Chondrocyte (in vitro differentiated cells): ENCODE measurements around the gene ERLEC1. TPM values are rescaled to one million over a fixed set of nuclear protein-coding genes. Genes with fewer than 3 reads are reported as not detected.

Experiments used
- DNase-seq: peaks from one replicate; pipeline ENCODE4 v3.0.0; 2021; ENCODE audit warnings: mixed read lengths, low spot score
- H3K27ac Mint-ChIP-seq: one replicate; pipeline ENCODE4 v1.8.0; 2021; ENCODE audit warnings: mild to moderate bottlenecking, moderate library complexity, mixed read lengths; ENCODE audit not compliant: unreplicated experiment
- H3K27me3 Mint-ChIP-seq: 2 replicates; pipeline ENCODE4 v1.8.0; 2021; ENCODE audit warnings: low read depth, mixed read lengths
- H3K36me3 Mint-ChIP-seq: 2 replicates; pipeline ENCODE4 v1.8.0; 2021; ENCODE audit warnings: low read depth, mixed read lengths
- H3K4me1 Mint-ChIP-seq: 2 replicates; pipeline ENCODE4 v1.8.0; 2021; ENCODE audit warnings: low read depth, mild to moderate bottlenecking, mixed read lengths
- H3K4me3 Mint-ChIP-seq: one replicate; pipeline ENCODE4 v1.8.0; 2021; ENCODE audit warnings: mild to moderate bottlenecking, moderate library complexity, mixed read lengths; ENCODE audit not compliant: unreplicated experiment
- H3K9me3 Mint-ChIP-seq: 2 replicates; pipeline ENCODE4 v1.8.0; 2021; ENCODE audit warnings: low read depth, mixed read lengths
- total RNA-seq: library from RNA; stranded (reverse); gene quantifications from 3 replicates; pipeline ENCODE4 v1.2.1, GENCODE V29; 2021
- TF ChIP-seq, protein P1 (sequence below): fragments of 200-600 bp; sonication (generic); IDR thresholded peaks from 2 replicates; pipeline ENCODE4 v1.5.0; 2021; ENCODE audit warnings: antibody characterized with exemption, mild to moderate bottlenecking, moderate library complexity

Gene ERLEC1
- total RNA-seq, 1 donor from 2014 or later: 71.4 TPM

DNA sequence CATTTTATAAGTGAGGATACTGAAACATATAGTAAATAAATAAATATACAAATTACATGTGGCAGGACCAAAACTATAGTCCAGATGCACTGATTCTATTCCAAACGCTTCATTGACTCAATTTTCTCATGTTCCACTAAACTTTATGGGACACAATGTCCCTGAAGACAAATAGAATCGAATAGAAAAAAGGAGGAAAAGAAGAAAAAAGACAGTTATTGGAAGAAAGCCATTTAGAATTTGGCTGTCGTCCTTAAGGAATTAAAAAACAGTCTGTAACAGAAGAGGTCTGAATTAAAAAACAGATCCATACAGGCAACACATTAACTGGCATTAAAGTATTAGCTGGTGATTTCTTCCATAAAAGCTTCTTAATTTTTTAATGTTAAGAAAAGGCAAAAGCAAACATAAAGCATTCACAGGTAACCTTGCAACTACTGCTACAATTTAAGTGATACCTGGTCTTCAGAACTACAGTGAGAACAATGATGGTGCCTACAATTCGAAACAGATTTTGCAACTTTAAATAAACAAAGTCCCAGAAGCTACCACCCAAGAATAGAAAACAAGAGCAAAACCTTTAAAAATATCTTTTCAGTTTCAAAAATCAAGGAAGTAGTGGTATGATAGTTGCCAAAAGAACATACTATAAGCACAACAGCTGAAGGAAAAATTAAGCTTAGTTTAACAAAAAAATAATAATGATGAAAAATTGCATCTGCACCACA, 36.6 kb upstream of the ERLEC1 start:
- Mint-ChIP-seq H3K36me3 (peaks cover 15% of the 10 kb centered on the region), H3K27ac (no peak overlapping the region), H3K4me3 (no peak overlapping the region), H3K4me1 (peaks cover 15% of the 10 kb centered on the region), H3K27me3 (no peaks in the 10 kb centered on the region), H3K9me3 (peaks cover 3% of the 10 kb centered on the region)
- TF ChIP-seq, protein P1, sequence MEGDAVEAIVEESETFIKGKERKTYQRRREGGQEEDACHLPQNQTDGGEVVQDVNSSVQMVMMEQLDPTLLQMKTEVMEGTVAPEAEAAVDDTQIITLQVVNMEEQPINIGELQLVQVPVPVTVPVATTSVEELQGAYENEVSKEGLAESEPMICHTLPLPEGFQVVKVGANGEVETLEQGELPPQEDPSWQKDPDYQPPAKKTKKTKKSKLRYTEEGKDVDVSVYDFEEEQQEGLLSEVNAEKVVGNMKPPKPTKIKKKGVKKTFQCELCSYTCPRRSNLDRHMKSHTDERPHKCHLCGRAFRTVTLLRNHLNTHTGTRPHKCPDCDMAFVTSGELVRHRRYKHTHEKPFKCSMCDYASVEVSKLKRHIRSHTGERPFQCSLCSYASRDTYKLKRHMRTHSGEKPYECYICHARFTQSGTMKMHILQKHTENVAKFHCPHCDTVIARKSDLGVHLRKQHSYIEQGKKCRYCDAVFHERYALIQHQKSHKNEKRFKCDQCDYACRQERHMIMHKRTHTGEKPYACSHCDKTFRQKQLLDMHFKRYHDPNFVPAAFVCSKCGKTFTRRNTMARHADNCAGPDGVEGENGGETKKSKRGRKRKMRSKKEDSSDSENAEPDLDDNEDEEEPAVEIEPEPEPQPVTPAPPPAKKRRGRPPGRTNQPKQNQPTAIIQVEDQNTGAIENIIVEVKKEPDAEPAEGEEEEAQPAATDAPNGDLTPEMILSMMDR: no peak
- DNase-seq: no peak

- TF ChIP-seq, protein P1: no peak
- Mint-ChIP-seq H3K27me3 (no peaks in the 10 kb centered on the region), H3K9me3 (peaks cover 6% of the 10 kb centered on the region), H3K4me3 (no peak overlapping the region), H3K36me3 (peaks cover 19% of the 10 kb centered on the region), H3K27ac (no peak overlapping the region), H3K4me1 (peaks cover 11% of the 10 kb centered on the region)
- DNase-seq: no peak
These were observed 35.1 kb upstream of the ERLEC1 start for GRCh38 chr2:53751728-53752127.

DNA sequence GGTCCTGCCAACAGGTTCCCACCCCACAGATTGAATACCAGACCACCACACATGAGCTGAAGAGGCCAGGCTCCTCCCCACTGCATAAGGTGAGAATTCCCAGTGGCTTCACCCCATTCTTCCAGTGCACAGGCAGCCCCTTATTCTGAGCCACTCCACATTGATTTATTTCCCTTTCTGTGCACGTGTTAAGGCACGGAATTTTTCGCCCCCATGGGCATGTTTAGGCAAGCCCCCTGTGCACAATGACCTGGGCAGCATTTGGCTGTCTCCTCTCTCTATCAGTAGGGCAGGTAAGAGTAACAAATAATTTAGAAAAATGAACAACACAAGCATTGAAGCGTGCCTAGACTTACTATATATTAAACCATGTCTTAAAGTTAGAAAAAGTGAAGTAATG, 34.5 kb upstream of the ERLEC1 start:
- DNase-seq: no peak
- no peak overlapping the region for H3K27ac Mint-ChIP-seq
- H3K27me3 Mint-ChIP-seq: no peaks in the 10 kb centered on the region
- peaks cover 20% of the 10 kb centered on the region for H3K36me3 Mint-ChIP-seq
- H3K9me3 Mint-ChIP-seq: peaks cover 6% of the 10 kb centered on the region
- peaks cover 11% of the 10 kb centered on the region for H3K4me1 Mint-ChIP-seq
- TF ChIP-seq, protein P1: no peak
- no peak overlapping the region for H3K4me3 Mint-ChIP-seq

- DNase-seq: no peak
- Mint-ChIP-seq H3K27me3 (no peaks in the 10 kb centered on the region), H3K4me1 (peaks cover 11% of the 10 kb centered on the region), H3K36me3 (peaks cover 19% of the 10 kb centered on the region), H3K27ac (no peak overlapping the region), H3K4me3 (no peak overlapping the region), H3K9me3 (peaks cover 6% of the 10 kb centered on the region)
- TF ChIP-seq, protein P1: no peak
These were observed 33.8 kb upstream of the ERLEC1 start for GRCh38 chr2:53753041-53753440.

- DNase-seq: no peak
- peaks cover 11% of the 10 kb centered on the region for H3K36me3 Mint-ChIP-seq
- TF ChIP-seq, protein P1: no peak
- H3K4me1 Mint-ChIP-seq: peaks cover 11% of the 10 kb centered on the region
- no peak overlapping the region for H3K4me3 Mint-ChIP-seq
- peaks cover 2% of the 10 kb centered on the region for H3K9me3 Mint-ChIP-seq
- no peaks in the 10 kb centered on the region for H3K27me3 Mint-ChIP-seq
- no peak overlapping the region for H3K27ac Mint-ChIP-seq
These were observed 31.7 kb upstream of the ERLEC1 start for GRCh38 chr2:53755121-53755520.
